PFSK-1 (cell line): Measurements from ENCODE around the gene MGAT3.

Experiments used
- FOXP2 ChIP-seq: optimal IDR thresholded peaks from 2 replicates; pipeline ENCODE3; 2011; ENCODE audit warnings: borderline replicate concordance, control low read depth, inconsistent platforms; ENCODE audit not compliant: insufficient read depth; ENCODE audit errors: extremely low read length, extremely low read depth
- POLR2AphosphoS5 ChIP-seq: IDR thresholded peaks from 2 replicates; pipeline ENCODE4 v1.6.1; 2012; ENCODE audit warnings: low read depth, mild to moderate bottlenecking, control low read depth, low read length, moderate library complexity
- SIN3A ChIP-seq: IDR thresholded peaks from 2 replicates; pipeline ENCODE4 v1.6.1; 2012; ENCODE audit warnings: mild to moderate bottlenecking, low read length, moderate library complexity, borderline replicate concordance; ENCODE audit not compliant: insufficient read depth
- TAF1 ChIP-seq: IDR thresholded peaks from 2 replicates; pipeline ENCODE4 v1.6.1; 2012; ENCODE audit warnings: low read length, control low read depth, borderline replicate concordance; ENCODE audit not compliant: insufficient read depth
- TF ChIP-seq, protein P1 (sequence below), 2 experiments: IDR thresholded peaks; 2 replicates each; pipeline versions ENCODE4 v1.6.1 to v1.8.0; 2011 to 2012; ENCODE audit warnings: low read depth in 2 of 2, low read length in 2 of 2, control low read depth in 1 of 2, inconsistent platforms in 1 of 2, mild to moderate bottlenecking in 1 of 2, moderate library complexity in 1 of 2; ENCODE audit not compliant: insufficient read depth in 1 of 2

MGAT3 gene

GRCh38 chr22:39422101-39422500, 34.7 kb upstream of the MGAT3 start:
- TF ChIP-seq SIN3A, result no peak
- TF ChIP-seq TAF1, result no peak
- no peak for TF ChIP-seq FOXP2
- no peak for TF ChIP-seq POLR2AphosphoS5
- TF ChIP-seq, protein P1, sequence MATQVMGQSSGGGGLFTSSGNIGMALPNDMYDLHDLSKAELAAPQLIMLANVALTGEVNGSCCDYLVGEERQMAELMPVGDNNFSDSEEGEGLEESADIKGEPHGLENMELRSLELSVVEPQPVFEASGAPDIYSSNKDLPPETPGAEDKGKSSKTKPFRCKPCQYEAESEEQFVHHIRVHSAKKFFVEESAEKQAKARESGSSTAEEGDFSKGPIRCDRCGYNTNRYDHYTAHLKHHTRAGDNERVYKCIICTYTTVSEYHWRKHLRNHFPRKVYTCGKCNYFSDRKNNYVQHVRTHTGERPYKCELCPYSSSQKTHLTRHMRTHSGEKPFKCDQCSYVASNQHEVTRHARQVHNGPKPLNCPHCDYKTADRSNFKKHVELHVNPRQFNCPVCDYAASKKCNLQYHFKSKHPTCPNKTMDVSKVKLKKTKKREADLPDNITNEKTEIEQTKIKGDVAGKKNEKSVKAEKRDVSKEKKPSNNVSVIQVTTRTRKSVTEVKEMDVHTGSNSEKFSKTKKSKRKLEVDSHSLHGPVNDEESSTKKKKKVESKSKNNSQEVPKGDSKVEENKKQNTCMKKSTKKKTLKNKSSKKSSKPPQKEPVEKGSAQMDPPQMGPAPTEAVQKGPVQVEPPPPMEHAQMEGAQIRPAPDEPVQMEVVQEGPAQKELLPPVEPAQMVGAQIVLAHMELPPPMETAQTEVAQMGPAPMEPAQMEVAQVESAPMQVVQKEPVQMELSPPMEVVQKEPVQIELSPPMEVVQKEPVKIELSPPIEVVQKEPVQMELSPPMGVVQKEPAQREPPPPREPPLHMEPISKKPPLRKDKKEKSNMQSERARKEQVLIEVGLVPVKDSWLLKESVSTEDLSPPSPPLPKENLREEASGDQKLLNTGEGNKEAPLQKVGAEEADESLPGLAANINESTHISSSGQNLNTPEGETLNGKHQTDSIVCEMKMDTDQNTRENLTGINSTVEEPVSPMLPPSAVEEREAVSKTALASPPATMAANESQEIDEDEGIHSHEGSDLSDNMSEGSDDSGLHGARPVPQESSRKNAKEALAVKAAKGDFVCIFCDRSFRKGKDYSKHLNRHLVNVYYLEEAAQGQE (IDR thresholded peaks at IDR 0.05; ENCODE audit: insufficient read depth in 1 of 2, low read depth in 2 of 2, low read length in 2 of 2), result no peak

DNA sequence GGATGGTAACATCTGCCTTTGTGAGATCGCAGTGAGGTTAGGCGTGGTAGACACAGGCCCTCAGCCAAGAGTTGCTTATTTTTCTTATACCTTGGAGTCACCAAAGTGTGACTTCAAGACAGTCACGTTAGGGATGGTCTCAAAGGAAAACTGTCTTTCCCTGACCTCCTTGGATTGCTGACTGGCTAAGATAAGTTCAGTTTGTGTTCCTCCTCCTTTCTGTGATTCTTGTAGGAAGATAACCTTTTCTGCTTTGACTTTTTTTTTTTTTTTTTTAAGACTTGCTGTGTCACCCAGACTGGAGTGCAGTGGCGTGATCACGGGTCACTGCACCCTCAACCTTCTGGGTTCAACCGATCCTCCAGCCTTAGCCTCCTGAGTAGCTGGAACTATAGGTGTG, 34.1 kb upstream of the MGAT3 start:
- no peak for TF ChIP-seq FOXP2
- no peak for TF ChIP-seq POLR2AphosphoS5
- TF ChIP-seq, protein P1 (IDR thresholded peaks at IDR 0.05; ENCODE audit: insufficient read depth in 1 of 2, low read depth in 2 of 2, low read length in 2 of 2), result no peak
- no peak for TF ChIP-seq SIN3A
- TF ChIP-seq TAF1, result no peak

DNA sequence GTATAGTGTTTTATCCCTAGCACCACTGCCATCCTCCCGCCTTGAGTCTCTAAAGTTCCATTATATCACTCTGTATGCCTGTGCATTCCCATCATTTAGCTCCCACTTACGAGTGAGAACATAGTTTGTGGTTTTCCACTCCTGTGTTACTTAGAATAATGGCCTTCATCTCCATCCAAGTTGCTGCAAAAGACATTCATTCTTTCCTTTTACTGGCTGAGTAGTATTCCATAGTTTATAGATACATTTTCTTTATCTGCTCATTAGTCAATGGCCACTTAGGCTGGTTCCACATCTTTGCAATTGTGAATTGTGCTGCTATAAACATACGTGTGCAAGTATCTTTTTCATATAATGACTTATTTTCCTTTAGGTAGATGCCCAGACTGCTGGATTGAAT, 32.8 kb upstream of the MGAT3 start:
- TF ChIP-seq POLR2AphosphoS5 (no peak), FOXP2 (no peak), TAF1 (no peak), SIN3A (no peak)
- TF ChIP-seq, protein P1 (IDR thresholded peaks at IDR 0.05; ENCODE audit: insufficient read depth in 1 of 2, low read depth in 2 of 2, low read length in 2 of 2), result no peak

DNA sequence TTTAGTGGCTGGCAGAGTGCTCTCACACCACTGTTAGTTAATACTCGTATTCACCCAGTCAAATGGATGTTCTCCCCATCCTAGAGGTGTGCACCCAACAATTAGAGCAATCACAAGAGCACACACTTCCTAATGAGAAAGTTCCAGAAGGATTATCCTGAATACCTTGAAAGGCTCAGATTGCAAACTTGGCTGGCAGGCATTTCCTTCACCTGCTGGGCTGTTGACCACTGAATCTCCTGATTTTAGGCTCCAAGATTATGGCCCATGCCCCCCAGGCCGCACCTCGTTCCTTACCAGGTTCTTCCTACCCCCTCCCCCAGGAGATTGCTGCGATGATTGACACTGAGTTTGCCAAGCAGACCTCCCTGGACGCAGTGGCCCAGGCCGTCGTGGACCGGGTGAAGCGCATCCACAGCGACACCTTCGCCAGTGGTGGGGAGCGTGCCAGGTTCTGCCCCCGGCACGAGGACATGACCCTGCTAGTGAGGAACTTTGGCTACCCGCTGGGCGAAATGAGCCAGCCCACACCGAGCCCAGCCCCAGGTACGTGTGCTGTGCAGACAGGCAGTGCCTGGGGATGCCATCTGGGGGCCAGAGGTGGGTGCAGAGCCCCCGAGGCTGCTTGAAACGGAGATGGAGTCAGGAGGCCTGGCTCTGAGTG, 30.3 kb upstream of the MGAT3 start:
- TF ChIP-seq TAF1 (no peak), FOXP2 (no peak), SIN3A (no peak), POLR2AphosphoS5 (no peak)
- TF ChIP-seq, protein P1 (IDR thresholded peaks at IDR 0.05; ENCODE audit: insufficient read depth in 1 of 2, low read depth in 2 of 2, low read length in 2 of 2), result no peak
